Liver (tissue), 9 donors: ENCODE data around the gene AGBL4. TPM values are rescaled to one million over a fixed set of nuclear protein-coding genes. Genes with fewer than 3 reads are reported as not detected.

Experiments used
- DNase-seq: peaks from one replicate; pipeline ENCODE4 v3.0.0-alpha.2; 2017; ENCODE audit warnings: low spot score
- H3K27ac ChIP-seq, 2 donors: one replicate each; pipeline ENCODE4 v1.7.0; 2013; ENCODE audit warnings: inconsistent platforms in 2 of 2, low read length in 2 of 2, control low read depth in 1 of 2, low read depth in 1 of 2, mild to moderate bottlenecking in 1 of 2
- H3K27me3 ChIP-seq, 4 donors: one replicate each; pipeline versions ENCODE4 v1.6.1 to v1.7.0; 2013; ENCODE audit warnings: low read length in 3 of 4, inconsistent platforms in 1 of 4, mild to moderate bottlenecking in 1 of 4, moderate library complexity in 1 of 4; ENCODE audit not compliant: control insufficient read depth in 4 of 4, insufficient read depth in 4 of 4
- H3K36me3 ChIP-seq, 4 donors: one replicate each; pipeline versions ENCODE4 v1.6.1 to v1.7.0; 2013; ENCODE audit warnings: low read length in 3 of 4, mild to moderate bottlenecking in 3 of 4, low read depth in 1 of 4, moderate library complexity in 1 of 4; ENCODE audit not compliant: control insufficient read depth in 4 of 4, insufficient read depth in 3 of 4
- H3K4me1 ChIP-seq, 4 donors: one replicate each; pipeline versions ENCODE4 v1.6.1 to v1.7.0; 2013; ENCODE audit warnings: low read length in 3 of 4, mild to moderate bottlenecking in 3 of 4, moderate library complexity in 1 of 4; ENCODE audit not compliant: control insufficient read depth in 4 of 4, insufficient read depth in 4 of 4
- H3K4me3 ChIP-seq, 3 donors: one replicate each; pipeline versions ENCODE4 v1.6.1 to v1.7.0; 2013; ENCODE audit warnings: low read length in 3 of 3, control low read depth in 1 of 3, low read depth in 1 of 3, mild to moderate bottlenecking in 1 of 3
- H3K9ac ChIP-seq, 2 donors: one replicate each; pipeline ENCODE4 v1.7.0; 2013; ENCODE audit warnings: low read length in 2 of 2, mild to moderate bottlenecking in 2 of 2, moderate library complexity in 2 of 2, control low read depth in 1 of 2, low read depth in 1 of 2
- H3K9me3 ChIP-seq, 4 donors: one replicate each; pipeline versions ENCODE4 v1.6.1 to v1.7.0; 2013; ENCODE audit warnings: low read length in 3 of 4; ENCODE audit not compliant: control insufficient read depth in 4 of 4
- ATF3 ChIP-seq: IDR thresholded peaks from 2 replicates; pipeline ENCODE4 v1.6.1; 2016; ENCODE audit warnings: antibody characterized with exemption
- CTCF ChIP-seq: fragments of 150-350 bp; IDR thresholded peaks from 2 replicates; pipeline ENCODE4 v1.5.1; 2017; ENCODE audit warnings: improper control_type of control experiment, low read depth, low read length; ENCODE audit not compliant: missing input control
- EGR1 ChIP-seq, 2 donors: IDR thresholded peaks; 2 replicates each; pipeline ENCODE4 v1.6.1; 2016 to 2018; ENCODE audit warnings: antibody characterized with exemption in 2 of 2, low read depth in 2 of 2
- FOXA1 ChIP-seq: IDR thresholded peaks from 2 replicates; pipeline ENCODE4 v1.6.1; 2016; ENCODE audit warnings: antibody characterized with exemption
- FOXA2 ChIP-seq: IDR thresholded peaks from 2 replicates; pipeline ENCODE4 v1.6.1; 2016; ENCODE audit warnings: antibody characterized with exemption
- GABPA ChIP-seq, 2 donors: IDR thresholded peaks in 1 of 2; conservative IDR thresholded peaks in 1 of 2; 2 replicates each; pipeline ENCODE4 v1.6.1; 2016; ENCODE audit warnings: antibody characterized with exemption in 2 of 2, mild to moderate bottlenecking in 1 of 2, moderate library complexity in 1 of 2
- HNF4G ChIP-seq: IDR thresholded peaks from 2 replicates; pipeline ENCODE4 v1.6.1; 2016; ENCODE audit warnings: antibody characterized with exemption
- JUND ChIP-seq, 2 donors: IDR thresholded peaks; 2 replicates each; pipeline ENCODE4 v1.6.1; 2016; ENCODE audit warnings: antibody characterized with exemption in 2 of 2
- NR2F2 ChIP-seq: IDR thresholded peaks from 2 replicates; pipeline ENCODE4 v1.6.1; 2016; ENCODE audit warnings: antibody characterized with exemption
- RAD21 ChIP-seq, 2 donors: IDR thresholded peaks; 2 replicates each; pipeline ENCODE4 v1.6.1; 2016; ENCODE audit warnings: antibody characterized with exemption in 2 of 2, mild to moderate bottlenecking in 2 of 2
- RXRA ChIP-seq, 2 donors: IDR thresholded peaks; 2 replicates each; pipeline ENCODE4 v1.6.1; 2017 to 2018; ENCODE audit warnings: antibody characterized with exemption in 2 of 2, mild to moderate bottlenecking in 1 of 2
- SP1 ChIP-seq: IDR thresholded peaks from 2 replicates; pipeline ENCODE4 v1.6.1; 2018; ENCODE audit warnings: antibody characterized with exemption, mild to moderate bottlenecking
- YY1 ChIP-seq: IDR thresholded peaks from 2 replicates; pipeline ENCODE4 v1.6.1; 2016; ENCODE audit warnings: antibody characterized with exemption, mild to moderate bottlenecking
- ZBTB33 ChIP-seq: IDR thresholded peaks from 2 replicates; pipeline ENCODE4 v1.6.1; 2016; ENCODE audit warnings: antibody characterized with exemption
- WGBS: extraction: QIAGEN DNeasy Blood & Tissue Kit; methylation state at CpG from one replicate; pipeline ENCODE4 v1.1.7; 2013; 5-methylcytosine and 5-hydroxymethylcytosine counted together
- polyA plus RNA-seq, 2 donors: library from polyadenylated mRNA; stranded (reverse) in 1 of 2; unstranded in 1 of 2; fragments of 200-250 nt in 1 of 2; fragments of >200 nt in 1 of 2; fragmentation: Nextera tagmentation in 1 of 2; extraction: Ambion mirVana in 1 of 2; gene quantifications; one replicate each; pipeline versions ENCODE4 v1.2.1 to v1.2.3, GENCODE V29; 2013 to 2015
- total RNA-seq, 2 donors: library from RNA; depleted of rRNA; stranded (reverse); fragments of >200 nt; gene quantifications; one replicate each; pipeline ENCODE4 v1.2.3, GENCODE V29; 2014
- TF ChIP-seq, protein P1 (sequence below): IDR thresholded peaks from 2 replicates; pipeline ENCODE4 v1.6.1; 2016; ENCODE audit warnings: antibody characterized with exemption, mild to moderate bottlenecking
- TF ChIP-seq, protein P2 (sequence below): IDR thresholded peaks from 2 replicates; pipeline ENCODE4 v1.6.1; 2016; ENCODE audit warnings: antibody characterized with exemption
- donor health status: healthy.
- donor health status: healthy.
- donor health status: healthy.
- donor health status: healthy.
- donor health status: healthy.

The AGBL4 gene
- total and polyA plus RNA-seq, 4 donors = 0.75 to 0.76 TPM; not detected in 2

DNA sequence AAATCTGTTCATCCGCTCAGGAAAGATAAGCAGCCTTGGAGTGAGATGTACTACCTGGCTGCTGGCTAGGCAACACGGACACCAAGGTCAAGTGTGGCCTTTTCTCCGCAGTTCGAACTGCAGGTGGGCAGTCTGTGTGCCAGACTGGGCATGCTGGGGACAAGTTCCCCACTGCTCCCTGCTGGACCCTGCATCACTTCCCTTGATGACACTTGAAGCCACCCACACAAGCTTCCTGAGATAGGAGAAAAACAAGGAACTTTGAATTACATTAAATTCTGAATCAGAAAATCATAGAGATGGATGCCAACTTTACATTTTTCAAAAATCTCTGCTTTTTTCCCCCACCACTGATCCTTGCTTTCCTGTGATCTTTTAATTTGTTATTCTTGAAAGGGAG lies 1285.4 kb downstream of the AGBL4 start:
- Histone ChIP-seq H3K36me3 (no peaks in the 10 kb centered on the region), H3K27ac (no peak overlapping the region), H3K4me1 (no peaks in the 10 kb centered on the region), H3K9ac (no peak overlapping the region), H3K9me3 (no peaks in the 10 kb centered on the region), H3K4me3 (no peak overlapping the region), H3K27me3 (no peaks in the 10 kb centered on the region)
- no peak for DNase-seq
- TF ChIP-seq, protein P1, sequence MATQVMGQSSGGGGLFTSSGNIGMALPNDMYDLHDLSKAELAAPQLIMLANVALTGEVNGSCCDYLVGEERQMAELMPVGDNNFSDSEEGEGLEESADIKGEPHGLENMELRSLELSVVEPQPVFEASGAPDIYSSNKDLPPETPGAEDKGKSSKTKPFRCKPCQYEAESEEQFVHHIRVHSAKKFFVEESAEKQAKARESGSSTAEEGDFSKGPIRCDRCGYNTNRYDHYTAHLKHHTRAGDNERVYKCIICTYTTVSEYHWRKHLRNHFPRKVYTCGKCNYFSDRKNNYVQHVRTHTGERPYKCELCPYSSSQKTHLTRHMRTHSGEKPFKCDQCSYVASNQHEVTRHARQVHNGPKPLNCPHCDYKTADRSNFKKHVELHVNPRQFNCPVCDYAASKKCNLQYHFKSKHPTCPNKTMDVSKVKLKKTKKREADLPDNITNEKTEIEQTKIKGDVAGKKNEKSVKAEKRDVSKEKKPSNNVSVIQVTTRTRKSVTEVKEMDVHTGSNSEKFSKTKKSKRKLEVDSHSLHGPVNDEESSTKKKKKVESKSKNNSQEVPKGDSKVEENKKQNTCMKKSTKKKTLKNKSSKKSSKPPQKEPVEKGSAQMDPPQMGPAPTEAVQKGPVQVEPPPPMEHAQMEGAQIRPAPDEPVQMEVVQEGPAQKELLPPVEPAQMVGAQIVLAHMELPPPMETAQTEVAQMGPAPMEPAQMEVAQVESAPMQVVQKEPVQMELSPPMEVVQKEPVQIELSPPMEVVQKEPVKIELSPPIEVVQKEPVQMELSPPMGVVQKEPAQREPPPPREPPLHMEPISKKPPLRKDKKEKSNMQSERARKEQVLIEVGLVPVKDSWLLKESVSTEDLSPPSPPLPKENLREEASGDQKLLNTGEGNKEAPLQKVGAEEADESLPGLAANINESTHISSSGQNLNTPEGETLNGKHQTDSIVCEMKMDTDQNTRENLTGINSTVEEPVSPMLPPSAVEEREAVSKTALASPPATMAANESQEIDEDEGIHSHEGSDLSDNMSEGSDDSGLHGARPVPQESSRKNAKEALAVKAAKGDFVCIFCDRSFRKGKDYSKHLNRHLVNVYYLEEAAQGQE = no peak
- TF ChIP-seq SP1 (no peak), JUND (IDR thresholded peaks at IDR 0.05) (no peak), GABPA (IDR thresholded peaks at IDR 0.05 in 1 of 2, conservative IDR thresholded peaks at IDR 0.05 in 1 of 2) (no peak)
- WGBS = 97% methylated on average over 4 of the region's 4 CpGs

DNA sequence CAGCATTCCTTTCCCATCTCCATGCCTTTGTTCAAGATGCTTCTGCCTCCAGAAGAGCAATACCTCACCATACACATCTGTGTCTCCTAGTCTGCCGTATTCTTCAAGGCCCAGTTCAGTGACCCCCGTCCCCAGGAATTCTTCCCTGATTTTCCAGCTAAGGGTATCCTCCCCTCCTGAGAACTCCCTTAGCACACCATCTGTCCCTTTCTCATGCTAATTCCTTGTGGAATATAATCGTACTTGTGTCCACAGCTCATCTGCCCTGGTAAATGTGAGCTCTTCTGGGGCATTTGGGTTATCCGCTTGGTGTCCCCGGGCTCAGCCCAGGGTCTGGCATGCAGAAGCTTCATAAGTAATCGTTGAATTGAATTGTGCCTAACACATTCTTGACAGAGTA lies 1288.0 kb downstream of the AGBL4 start:
- Histone ChIP-seq H3K36me3 (no peaks in the 10 kb centered on the region), H3K27me3 (no peaks in the 10 kb centered on the region), H3K4me3 (no peak overlapping the region), H3K9ac (no peak overlapping the region), H3K4me1 (no peaks in the 10 kb centered on the region), H3K27ac (no peak overlapping the region), H3K9me3 (no peaks in the 10 kb centered on the region)
- DNase-seq = no peak
- 90% methylated on average over 6 of the region's 6 CpGs for WGBS
- TF ChIP-seq ATF3 = no peak
- no peak for TF ChIP-seq NR2F2
- TF ChIP-seq HNF4G = no peak
- TF ChIP-seq EGR1 (IDR thresholded peaks at IDR 0.05; ENCODE audit: low read depth in 2 of 2) = no peak
- TF ChIP-seq SP1 = no peak
- no peak for TF ChIP-seq YY1
- no peak for TF ChIP-seq FOXA2
- no peak for TF ChIP-seq JUND (IDR thresholded peaks at IDR 0.05)
- TF ChIP-seq, protein P1 = no peak
- TF ChIP-seq ZBTB33 = no peak
- TF ChIP-seq CTCF = no peak
- TF ChIP-seq FOXA1 = no peak
- no peak for TF ChIP-seq RXRA (IDR thresholded peaks at IDR 0.05)
- TF ChIP-seq, protein P2, sequence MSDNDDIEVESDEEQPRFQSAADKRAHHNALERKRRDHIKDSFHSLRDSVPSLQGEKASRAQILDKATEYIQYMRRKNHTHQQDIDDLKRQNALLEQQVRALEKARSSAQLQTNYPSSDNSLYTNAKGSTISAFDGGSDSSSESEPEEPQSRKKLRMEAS = no peak
- no peak for TF ChIP-seq RAD21 (IDR thresholded peaks at IDR 0.05)
- TF ChIP-seq GABPA (IDR thresholded peaks at IDR 0.05 in 1 of 2, conservative IDR thresholded peaks at IDR 0.05 in 1 of 2) = no peak
